GM18520 (cell line): ENCODE results near the gene THSD4.
"Not testable (repeated sequence)": the region's sequence is repeated elsewhere in the genome, so short reads cannot be mapped to it uniquely, and the experiment has no call there.

Experiments used
- ATAC-seq: cut with Tn5 transposase; IDR thresholded peaks from one replicate; pipeline ENCODE4 v1.9.1; 2021; ENCODE audit not compliant: unreplicated experiment

The THSD4 gene

GRCh38 chr15:71186267-71186666 lies 71.0 kb downstream of the THSD4 start:
- ATAC-seq, result no peak

DNA sequence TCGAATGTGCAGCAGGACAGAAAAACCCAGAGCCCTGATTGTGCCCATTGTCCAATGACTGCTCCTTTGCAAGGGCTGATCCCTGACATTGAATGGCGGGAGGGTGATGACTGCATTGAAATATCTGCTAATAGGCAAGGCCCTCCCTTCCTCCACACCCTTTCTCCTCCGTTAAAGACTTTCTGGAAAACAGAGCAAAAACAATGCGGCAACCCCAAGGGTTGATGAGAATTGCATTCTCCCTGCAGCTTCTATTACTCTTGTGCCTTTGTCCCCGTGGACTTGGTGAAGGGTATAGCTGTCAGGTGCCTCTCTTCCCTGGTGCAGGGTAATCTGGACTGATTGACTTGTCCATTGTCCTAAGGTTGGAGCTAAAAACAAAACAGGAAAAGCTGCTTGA lies 71.8 kb downstream of the THSD4 start:
- no peak for ATAC-seq

- ATAC-seq, result no peak
Measured at GRCh38 chr15:71187526-71187925, 72.3 kb downstream of the THSD4 start.

DNA sequence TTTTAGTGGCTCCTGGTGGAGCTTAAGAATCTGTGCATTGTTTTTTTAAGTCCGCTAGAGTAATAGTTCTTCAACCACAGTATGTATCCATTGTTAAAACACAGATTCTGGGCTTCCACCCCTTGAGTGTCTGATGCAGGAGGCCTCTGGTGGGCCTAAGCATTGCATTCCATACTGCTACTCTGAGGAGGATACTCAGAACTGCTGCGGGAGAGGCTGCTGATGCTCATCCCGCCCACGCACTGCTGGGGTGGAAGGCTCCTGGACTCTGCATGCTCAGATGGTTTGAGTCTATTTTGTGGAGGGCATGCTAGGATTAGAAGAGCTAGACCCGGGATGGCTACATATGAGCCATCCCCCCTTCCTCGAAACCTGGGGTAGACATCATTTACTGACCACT lies 74.4 kb downstream of the THSD4 start:
- no peak for ATAC-seq

- no peak for ATAC-seq
Measured at GRCh38 chr15:71191296-71191695, 76.0 kb downstream of the THSD4 start.

DNA sequence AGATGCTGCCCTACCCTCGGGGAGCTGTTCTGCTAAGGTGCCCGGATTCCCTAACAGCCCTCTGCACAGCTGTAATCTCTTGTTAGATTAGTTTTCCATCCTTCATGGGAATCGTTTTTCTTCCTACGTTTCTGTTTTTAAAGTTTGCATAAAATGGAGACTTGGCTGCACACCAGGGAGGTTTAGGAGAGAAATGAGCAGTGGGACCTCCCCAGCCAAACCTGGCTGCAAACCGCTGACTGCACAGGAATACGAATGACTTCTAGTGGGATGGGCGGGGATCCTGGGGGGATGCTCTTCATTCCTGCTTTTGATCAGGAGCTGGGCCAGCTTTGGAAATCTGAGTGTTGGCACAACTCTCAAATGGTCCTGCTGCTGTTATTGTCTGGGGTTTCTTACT lies 77.5 kb downstream of the THSD4 start:
- ATAC-seq, result no peak

DNA sequence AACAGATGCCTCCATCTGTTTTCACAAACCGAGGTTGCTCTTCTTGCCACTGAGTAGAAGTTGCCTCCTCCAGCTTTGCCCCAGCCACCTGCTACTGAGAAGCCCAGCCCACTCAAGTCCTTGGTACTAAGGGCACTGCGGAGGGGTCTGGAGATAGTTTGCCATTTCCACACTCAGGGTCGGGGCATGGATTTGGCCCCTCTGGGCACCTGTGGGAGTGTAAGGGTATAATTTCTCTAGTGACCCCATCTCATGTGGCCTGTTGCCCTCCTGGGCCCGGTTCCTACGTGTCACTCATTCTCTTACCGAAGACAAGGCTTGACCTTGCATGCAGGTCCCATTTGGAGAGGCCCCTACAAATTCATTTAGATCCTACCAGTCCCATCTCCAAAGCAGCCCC lies 79.0 kb downstream of the THSD4 start:
- no peak for ATAC-seq

GRCh38 chr15:71195242-71195641 lies 80.0 kb downstream of the THSD4 start:
- ATAC-seq, result no peak

DNA sequence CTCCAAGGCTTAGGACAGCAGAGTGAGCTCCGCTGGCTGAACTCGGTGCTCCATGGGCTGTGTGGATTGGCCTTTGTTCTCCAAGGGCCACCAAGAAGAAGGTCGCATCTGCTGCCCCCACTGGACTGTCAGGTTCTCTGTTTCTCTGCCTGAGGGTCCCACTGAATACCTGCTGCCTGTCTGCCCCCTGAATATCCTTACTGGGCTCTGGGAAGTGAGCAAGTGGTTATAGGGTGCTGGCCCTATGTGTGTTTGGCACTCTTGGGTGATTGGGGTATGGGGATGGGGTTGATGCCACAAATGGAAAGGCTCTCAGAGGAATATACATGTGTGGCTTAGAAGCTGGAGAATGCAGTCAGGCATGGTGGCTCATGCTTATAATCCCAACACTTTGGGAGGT lies 82.3 kb downstream of the THSD4 start:
- ATAC-seq, result no peak

GRCh38 chr15:71198846-71199245 lies 83.6 kb downstream of the THSD4 start:
- no peak for ATAC-seq

- no peak for ATAC-seq
Measured at GRCh38 chr15:71199384-71200351, 84.4 kb downstream of the THSD4 start.

GRCh38 chr15:71201477-71201876 lies 86.2 kb downstream of the THSD4 start:
- no peak for ATAC-seq

GRCh38 chr15:71202712-71203111 lies 87.4 kb downstream of the THSD4 start:
- no peak for ATAC-seq

GRCh38 chr15:71203586-71204474 lies 88.6 kb downstream of the THSD4 start:
- ATAC-seq, result no peak

GRCh38 chr15:71207141-71207540 lies 91.9 kb downstream of the THSD4 start:
- ATAC-seq, result no peak

DNA sequence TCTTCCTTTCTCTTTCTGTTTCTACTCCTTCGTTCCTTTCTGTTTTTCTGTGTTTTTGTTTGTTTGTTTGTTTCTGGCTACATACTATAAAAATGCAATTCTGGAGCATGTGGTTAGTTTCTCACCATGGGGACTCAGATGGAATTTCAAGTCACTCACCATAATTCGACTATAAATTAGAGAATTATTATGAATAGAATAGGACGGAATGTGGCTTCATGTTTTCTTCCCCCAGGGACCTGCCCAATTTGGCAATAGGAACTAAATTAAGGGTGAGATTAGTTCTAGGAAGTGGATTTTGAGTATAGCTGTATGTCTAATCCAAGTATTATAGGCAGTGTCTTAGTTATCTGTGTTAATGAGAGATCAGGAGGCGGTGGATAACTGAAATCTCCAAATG lies 96.9 kb downstream of the THSD4 start:
- no peak for ATAC-seq

DNA sequence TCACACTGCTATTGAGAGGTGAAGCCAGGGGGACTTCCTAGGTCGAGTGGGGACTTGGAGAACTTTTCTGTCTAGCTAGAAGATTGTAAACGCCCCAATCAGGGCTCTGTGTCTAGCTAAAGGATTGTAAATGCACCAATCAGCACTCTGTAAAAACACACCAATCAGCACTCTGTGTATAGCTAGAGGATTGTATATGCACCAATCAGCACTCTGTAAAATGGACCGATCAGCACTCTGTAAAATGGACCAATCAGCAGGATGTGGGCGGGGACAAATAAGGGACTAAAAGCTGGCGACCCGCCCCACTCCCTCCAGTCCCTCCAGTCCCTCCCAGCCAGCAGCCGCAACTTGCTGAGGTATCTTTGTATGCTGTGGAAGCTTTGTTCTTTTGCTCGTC lies 98.7 kb downstream of the THSD4 start:
- not testable (repeated sequence) for ATAC-seq

DNA sequence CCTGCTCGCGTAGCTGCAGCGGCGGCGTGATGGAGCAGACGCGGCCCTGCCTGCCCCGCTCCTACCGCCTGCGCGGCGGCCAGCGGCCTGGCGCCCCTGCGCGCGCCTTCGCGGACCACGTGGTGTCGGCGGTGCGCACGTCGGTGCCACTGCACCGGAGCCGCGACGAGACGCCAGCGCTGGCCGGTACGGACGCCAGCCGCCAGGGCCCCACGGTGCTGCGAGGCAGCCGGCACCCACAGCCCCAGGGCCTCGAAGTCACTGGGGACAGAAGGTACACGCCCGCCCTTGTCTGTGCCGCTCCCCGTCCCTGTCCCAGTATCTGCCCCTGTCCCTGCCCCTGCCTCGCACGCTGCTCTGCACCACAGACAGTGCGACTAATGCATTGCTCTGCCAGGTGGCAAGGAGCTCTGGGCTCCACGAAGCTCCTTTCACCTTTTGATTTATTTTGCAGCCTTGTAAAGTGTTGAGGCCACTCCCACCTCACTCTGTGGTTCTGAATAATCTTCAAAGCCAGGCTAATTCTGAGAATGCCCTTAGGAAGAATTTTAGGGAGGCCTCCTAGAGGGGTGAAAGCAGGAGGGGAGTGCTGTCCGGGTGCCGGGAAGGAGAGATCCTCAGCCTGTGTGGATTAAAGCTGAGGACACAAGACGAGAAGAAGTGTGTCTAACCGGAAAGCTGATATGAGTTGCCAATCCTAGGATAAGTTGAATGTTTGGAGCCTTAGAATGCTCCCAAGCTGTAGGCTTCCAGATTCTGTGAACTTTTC lies 100.0 kb downstream of the THSD4 start:
- no peak for ATAC-seq

DNA sequence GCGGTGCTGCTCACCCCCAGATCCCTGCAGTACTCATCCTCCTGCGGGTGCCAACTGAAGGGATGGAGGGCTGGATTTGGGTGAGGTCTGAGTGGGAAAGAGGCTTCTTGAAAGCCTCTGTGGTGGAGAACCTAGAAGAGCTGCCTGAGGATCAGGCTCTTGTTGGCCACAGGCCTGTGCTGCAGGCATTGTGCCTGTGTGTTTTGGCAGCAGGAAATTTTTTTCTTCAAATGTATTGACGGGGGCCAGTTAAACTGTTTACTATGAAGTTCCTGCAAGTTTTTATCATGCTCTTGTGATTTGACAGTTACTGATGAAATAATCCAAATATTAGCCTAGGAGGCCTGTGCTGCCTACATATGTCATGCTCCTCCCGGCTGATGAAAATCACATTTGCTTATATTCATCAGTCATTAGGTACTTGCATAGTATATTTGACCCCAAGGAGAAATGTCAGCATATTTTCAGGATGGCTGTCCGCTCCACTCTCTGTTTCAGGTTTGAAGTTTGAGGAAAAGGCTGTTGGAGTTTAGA lies 103.1 kb downstream of the THSD4 start:
- ATAC-seq, result no peak

DNA sequence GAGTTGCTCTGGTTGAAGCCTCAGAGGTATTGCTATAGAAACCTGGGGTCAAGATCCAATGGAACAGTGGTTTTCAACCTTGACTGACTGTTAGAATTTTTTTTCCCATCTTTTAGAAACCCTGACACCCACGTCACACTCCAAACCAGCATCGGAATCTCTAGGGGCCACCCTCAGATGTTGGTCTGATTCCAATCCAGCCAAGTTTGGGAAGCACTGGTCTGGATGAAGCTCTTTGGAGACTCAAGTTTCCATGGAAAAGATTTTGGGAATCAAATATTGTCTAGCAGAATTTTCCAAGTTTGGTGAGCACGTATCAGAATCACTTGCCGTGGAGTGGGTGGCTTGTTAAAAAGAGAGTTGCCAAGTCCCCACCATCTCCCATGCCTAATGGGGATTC lies 103.8 kb downstream of the THSD4 start:
- no peak for ATAC-seq

- ATAC-seq, result no peak
Measured at GRCh38 chr15:71219645-71220044, 104.4 kb downstream of the THSD4 start.
